ENCODE results near the gene ZSWIM3. TPM values are rescaled to one million over a fixed set of nuclear protein-coding genes. Genes with fewer than 3 reads are reported as not detected.
"Not testable (repeated sequence)": the region's sequence is repeated elsewhere in the genome, so short reads cannot be mapped to it uniquely, and the experiment has no call there.

Gene ZSWIM3
- total and polyA plus RNA-seq, 7 donors = 1.1 to 2.7 (median 1.5) TPM

DNA sequence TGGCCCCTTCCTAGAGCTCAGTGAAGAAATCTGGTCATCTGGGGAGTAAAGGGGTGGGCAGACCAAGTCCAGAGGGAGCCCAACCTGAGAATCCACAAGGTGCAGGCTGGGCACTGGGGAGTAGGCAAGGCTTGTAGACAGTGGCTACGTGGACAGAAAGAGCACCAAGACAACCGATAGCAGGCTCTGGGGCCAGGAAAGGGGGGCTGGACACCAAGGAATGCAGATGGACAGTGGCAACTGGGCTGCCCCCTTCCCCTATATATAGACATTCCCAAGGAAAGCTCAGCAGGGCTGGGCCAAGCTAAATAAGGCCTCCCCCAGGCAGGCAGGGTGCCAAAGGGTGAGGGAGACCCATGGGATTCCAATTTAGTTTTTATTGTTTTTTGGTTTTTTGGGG lies 28.8 kb upstream of the ZSWIM3 start:
- peak; percentile 72 to 89 for DNase-seq
- Histone ChIP-seq H3K27me3 (ENCODE audit: insufficient read depth in 3 of 3, low read length in 2 of 3) (no peaks in the 10 kb centered on the region), H3K4me3 (peak overlapping the region; percentile 81), H3K4me1 (peaks cover 49% of the 10 kb centered on the region), H3K36me3 (ENCODE audit: insufficient read depth in 1 of 2, low read depth in 1 of 2) (peaks cover 0 to 26% of the 10 kb centered on the region in 2 donors), H3K9me3 (no peaks in the 10 kb centered on the region), H3K27ac (peak overlapping the region; percentile 98)
- 11 to 20% (median 14%) methylated on average over 2 of the region's 2 CpGs for WGBS, 3 donors
- TF ChIP-seq, protein P1, sequence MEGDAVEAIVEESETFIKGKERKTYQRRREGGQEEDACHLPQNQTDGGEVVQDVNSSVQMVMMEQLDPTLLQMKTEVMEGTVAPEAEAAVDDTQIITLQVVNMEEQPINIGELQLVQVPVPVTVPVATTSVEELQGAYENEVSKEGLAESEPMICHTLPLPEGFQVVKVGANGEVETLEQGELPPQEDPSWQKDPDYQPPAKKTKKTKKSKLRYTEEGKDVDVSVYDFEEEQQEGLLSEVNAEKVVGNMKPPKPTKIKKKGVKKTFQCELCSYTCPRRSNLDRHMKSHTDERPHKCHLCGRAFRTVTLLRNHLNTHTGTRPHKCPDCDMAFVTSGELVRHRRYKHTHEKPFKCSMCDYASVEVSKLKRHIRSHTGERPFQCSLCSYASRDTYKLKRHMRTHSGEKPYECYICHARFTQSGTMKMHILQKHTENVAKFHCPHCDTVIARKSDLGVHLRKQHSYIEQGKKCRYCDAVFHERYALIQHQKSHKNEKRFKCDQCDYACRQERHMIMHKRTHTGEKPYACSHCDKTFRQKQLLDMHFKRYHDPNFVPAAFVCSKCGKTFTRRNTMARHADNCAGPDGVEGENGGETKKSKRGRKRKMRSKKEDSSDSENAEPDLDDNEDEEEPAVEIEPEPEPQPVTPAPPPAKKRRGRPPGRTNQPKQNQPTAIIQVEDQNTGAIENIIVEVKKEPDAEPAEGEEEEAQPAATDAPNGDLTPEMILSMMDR (IDR thresholded peaks at IDR 0.05) = no peak
- intact Hi-C loops (cut with DNase I) = no loop called here
- peak; percentile 64 to 74 (median 67) for ATAC-seq

DNA sequence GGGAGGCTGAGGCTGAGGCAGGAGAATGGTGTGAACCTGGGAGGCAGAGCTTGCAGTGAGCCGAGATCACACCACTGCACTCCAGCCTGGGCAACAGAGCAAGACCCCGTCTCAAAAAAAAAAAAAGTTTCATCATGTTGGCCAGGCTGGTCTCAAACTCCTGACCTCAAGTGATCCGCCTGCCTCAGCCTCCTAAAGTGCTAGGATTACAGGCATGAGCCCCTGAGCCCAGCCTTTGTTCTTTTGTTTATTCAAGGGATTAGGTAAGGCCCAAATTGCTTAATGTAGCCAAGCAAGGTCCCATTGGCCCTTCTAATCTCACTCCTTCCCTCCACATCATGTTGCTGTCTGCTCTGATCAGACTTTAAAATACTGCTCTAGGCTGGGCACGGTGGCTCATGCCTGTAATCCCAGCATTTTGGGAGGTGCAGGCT lies 27.7 kb upstream of the ZSWIM3 start:
- H3K4me3 ChIP-seq; ATAC-seq; intact Hi-C loops (cut with DNase I); DNase-seq; H3K27me3 ChIP-seq (ENCODE audit: insufficient read depth in 3 of 3, low read length in 2 of 3); H3K9me3 ChIP-seq: not testable (repeated sequence)
- H3K27ac ChIP-seq = peak overlapping the region; percentile 98
- peaks cover 49% of the 10 kb centered on the region for H3K4me1 ChIP-seq
- peaks cover 0 to 15% of the 10 kb centered on the region in 2 donors for H3K36me3 ChIP-seq (ENCODE audit: insufficient read depth in 1 of 2, low read depth in 1 of 2)
- 62 to 80% (median 70%) methylated on average over 3 to 4 of the region's 4 CpGs for WGBS, 3 donors

DNA sequence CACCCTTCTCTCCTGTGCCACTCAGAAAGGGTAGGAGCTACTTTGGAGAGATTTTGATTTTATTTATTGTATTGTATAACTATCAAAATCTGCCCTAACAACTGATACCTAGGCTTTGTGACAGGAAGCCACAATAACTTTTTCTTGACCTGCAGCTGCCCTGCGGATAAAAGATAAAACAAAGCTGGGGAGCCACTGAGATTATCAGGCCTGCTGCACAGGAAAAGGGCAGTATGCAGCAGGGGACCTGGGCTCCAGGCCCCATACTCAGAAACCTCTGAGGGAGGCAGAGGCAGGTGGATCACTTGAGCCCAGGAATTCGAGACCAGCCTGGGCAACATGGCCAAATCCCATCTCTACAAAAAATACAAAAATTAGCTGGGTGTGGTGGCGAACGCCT lies 24.8 kb upstream of the ZSWIM3 start:
- H3K4me1 ChIP-seq = peaks cover 63% of the 10 kb centered on the region
- DNase-seq = peak in 1 of 2 donors; percentile 34

DNA sequence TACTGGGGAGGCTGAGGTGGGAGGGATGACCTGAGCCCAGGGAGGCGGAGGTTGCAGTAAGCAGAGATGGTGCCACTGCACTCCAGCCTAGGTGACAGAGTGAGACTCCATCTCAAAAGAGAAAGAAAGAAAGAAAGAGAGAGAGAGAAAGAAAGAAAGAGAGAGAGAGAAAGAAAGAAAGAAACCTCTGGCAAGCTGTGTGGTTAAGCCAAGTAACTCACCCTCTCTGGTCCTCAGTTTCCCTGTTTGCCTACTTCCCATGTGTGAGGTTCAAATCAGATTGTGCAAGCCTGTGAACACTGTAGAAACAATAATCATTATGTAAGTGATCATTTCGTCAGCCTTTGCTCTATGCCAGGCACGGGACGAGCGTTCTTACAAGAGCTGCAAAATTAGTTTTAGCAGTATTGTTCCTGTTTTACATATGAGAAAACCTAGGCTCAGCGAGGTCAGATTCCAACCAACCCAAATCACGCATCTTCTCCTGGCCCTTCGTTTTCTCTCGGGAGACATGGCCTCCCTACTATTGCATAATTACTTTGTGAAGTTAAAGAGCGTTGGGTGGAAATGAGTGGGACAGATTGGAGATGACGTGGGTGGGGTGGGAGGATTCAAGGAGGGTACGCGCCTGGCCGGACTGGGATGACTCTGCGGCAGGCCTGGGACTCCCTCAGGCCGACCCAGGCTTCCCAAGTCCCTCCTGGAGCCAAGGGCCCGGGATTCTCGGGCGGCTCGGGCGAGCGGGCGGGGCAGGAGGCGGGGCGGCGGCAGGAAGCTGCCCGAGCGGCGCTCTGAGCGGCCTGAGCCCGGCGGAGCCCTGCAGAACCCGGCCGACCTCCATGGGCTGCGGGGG lies 24.2 kb upstream of the ZSWIM3 start, which contains the start of gene SNX21:
SNX21 (plus strand) TSS at position 770 of the 853 bp plus-strand sequence. CDS start 121 bp downstream, outside the sequence.
- TF ChIP-seq, protein P1 (IDR thresholded peaks at IDR 0.05) = no peak
- Histone ChIP-seq H3K36me3 (ENCODE audit: insufficient read depth in 1 of 2, low read depth in 1 of 2) (peaks cover 0 to 14% of the 10 kb centered on the region in 2 donors), H3K4me3 (peak within 1 kb of the TSS; percentile 68), H3K4me1 (peaks cover 57% of the 10 kb centered on the region), H3K9me3 (no peaks in the 10 kb centered on the region), H3K27me3 (ENCODE audit: insufficient read depth in 3 of 3, low read length in 2 of 3) (no peaks in the 10 kb centered on the region), H3K27ac (peak within 1 kb of the TSS; percentile 98)
- intact Hi-C loops (cut with DNase I) = no loop called here
- DNase-seq = peak; percentile 90 to 94
- WGBS, 3 donors = 3 to 5% (median 3%) methylated on average over 26 to 35 of the region's 35 CpGs
- peak; percentile 67 to 75 (median 71) for ATAC-seq

More for the DNA sequence above, 24.8 kb upstream of the ZSWIM3 start:
- H3K4me3 ChIP-seq = peak overlapping the region; percentile 68
- intact Hi-C loops (cut with DNase I) = no loop called here
- H3K27ac ChIP-seq = peak overlapping the region; percentile 98
- no peak for ATAC-seq
- peaks cover 0 to 8% of the 10 kb centered on the region in 2 donors for H3K36me3 ChIP-seq (ENCODE audit: insufficient read depth in 1 of 2, low read depth in 1 of 2)
- TF ChIP-seq, protein P1 (IDR thresholded peaks at IDR 0.05) = no peak
- 80 to 84% (median 80%) methylated on average over 4 of the region's 4 CpGs for WGBS, 3 donors
- H3K9me3 ChIP-seq = no peaks in the 10 kb centered on the region
- H3K27me3 ChIP-seq (ENCODE audit: insufficient read depth in 3 of 3, low read length in 2 of 3) = no peaks in the 10 kb centered on the region
